Measurements from ENCODE around the gene SSTR3. TPM values are rescaled to one million over a fixed set of nuclear protein-coding genes. Genes with fewer than 3 reads are reported as not detected.
A peak's percentile ranks its signal among the peaks of the same experiment; 100 is the strongest.

The SSTR3 gene
- polyA plus RNA-seq, 12 donors, result 0.05 TPM; not detected in 11

- DNase-seq, result no peak
These were observed 44.2 kb downstream of the SSTR3 start for GRCh38 chr22:37167981-37168647.

GRCh38 chr22:37167176-37167980 is 44.9 kb downstream of the SSTR3 start:
- DNase-seq, result no peak

GRCh38 chr22:37166675-37167066 is 45.6 kb downstream of the SSTR3 start:
- peak; percentile 86 for DNase-seq

GRCh38 chr22:37165940-37166674 is 46.2 kb downstream of the SSTR3 start:
- no peak for DNase-seq

GRCh38 chr22:37165066-37165465 is 47.2 kb downstream of the SSTR3 start:
- no peak for DNase-seq

GRCh38 chr22:37164505-37164887 is 47.8 kb downstream of the SSTR3 start:
- DNase-seq, result no peak

GRCh38 chr22:37163575-37164504 is 48.4 kb downstream of the SSTR3 start:
- DNase-seq, result no peak

- no peak for DNase-seq
These were observed 49.2 kb downstream of the SSTR3 start for GRCh38 chr22:37163096-37163489.

- DNase-seq, result no peak
These were observed 49.8 kb downstream of the SSTR3 start for GRCh38 chr22:37162221-37163095.

- DNase-seq, result no peak
These were observed 50.8 kb downstream of the SSTR3 start for GRCh38 chr22:37161443-37161842.

GRCh38 chr22:37160027-37160426 is 52.2 kb downstream of the SSTR3 start:
- no peak for DNase-seq

GRCh38 chr22:37158963-37159290 is 53.4 kb downstream of the SSTR3 start:
- DNase-seq, result no peak

GRCh38 chr22:37157516-37158285 is 54.6 kb downstream of the SSTR3 start:
- no peak for DNase-seq

- no peak for DNase-seq
These were observed 55.4 kb downstream of the SSTR3 start for GRCh38 chr22:37156686-37157435.

GRCh38 chr22:37155971-37156370 is 56.3 kb downstream of the SSTR3 start:
- no peak for DNase-seq

GRCh38 chr22:37154925-37155712 is 57.2 kb downstream of the SSTR3 start:
- DNase-seq, result no peak
